Esophagus muscularis mucosa (tissue), 3 donors: ENCODE data around the gene GINS1.

Experiments used
- EP300 ChIP-seq: sonication (generic); formaldehyde crosslinking; IDR thresholded peaks from one replicate; pipeline ENCODE4 v1.6.1; 2017; ENCODE audit warnings: antibody characterized with exemption
- TF ChIP-seq, protein P1 (sequence below), 3 experiments: fragments of 200-600 bp in 2 of 3; fragments of 450-650 bp in 1 of 3; sonication (generic) in 2 of 3; IDR thresholded peaks; one replicate each; pipeline ENCODE4 v1.5.1; 2017 to 2019; ENCODE audit warnings: antibody characterized with exemption in 3 of 3, mild to moderate bottlenecking in 2 of 3, moderate library complexity in 1 of 3

DNA sequence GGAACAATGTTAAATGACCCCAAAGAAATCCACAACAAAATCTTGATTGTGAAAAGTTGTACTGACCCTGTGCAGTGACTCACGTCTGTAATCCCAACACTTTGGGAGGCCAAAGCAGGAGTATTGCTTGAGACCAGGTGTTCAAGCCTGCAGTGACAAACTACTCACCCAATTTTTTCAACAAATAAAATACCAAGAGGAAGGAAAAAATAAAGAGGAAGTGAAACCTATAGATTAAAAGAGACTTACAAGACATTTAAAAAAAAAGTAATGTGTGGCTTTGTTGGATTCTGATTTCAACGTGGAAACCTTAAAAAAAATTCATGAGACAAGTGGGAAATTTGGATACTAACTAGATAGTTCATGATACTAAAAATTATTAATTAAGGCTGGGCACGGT is 31.9 kb downstream of the GINS1 start:
- TF ChIP-seq, protein P1, sequence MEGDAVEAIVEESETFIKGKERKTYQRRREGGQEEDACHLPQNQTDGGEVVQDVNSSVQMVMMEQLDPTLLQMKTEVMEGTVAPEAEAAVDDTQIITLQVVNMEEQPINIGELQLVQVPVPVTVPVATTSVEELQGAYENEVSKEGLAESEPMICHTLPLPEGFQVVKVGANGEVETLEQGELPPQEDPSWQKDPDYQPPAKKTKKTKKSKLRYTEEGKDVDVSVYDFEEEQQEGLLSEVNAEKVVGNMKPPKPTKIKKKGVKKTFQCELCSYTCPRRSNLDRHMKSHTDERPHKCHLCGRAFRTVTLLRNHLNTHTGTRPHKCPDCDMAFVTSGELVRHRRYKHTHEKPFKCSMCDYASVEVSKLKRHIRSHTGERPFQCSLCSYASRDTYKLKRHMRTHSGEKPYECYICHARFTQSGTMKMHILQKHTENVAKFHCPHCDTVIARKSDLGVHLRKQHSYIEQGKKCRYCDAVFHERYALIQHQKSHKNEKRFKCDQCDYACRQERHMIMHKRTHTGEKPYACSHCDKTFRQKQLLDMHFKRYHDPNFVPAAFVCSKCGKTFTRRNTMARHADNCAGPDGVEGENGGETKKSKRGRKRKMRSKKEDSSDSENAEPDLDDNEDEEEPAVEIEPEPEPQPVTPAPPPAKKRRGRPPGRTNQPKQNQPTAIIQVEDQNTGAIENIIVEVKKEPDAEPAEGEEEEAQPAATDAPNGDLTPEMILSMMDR (IDR thresholded peaks at IDR 0.05): no peak
- no peak for TF ChIP-seq EP300
